DMS153 treated with DMSO at 0.1 percent for 48 hours (cell line): ENCODE data around the gene MSH2.
"Not testable (repeated sequence)": the region's sequence is repeated elsewhere in the genome, so short reads cannot be mapped to it uniquely, and the experiment has no call there.

Source experiments
- DNase-seq: peaks from one replicate; lab custom pipeline; 2025; ENCODE audit not compliant: unreplicated experiment; lab: John Stamatoyannopoulos, UW

Gene MSH2

DNA sequence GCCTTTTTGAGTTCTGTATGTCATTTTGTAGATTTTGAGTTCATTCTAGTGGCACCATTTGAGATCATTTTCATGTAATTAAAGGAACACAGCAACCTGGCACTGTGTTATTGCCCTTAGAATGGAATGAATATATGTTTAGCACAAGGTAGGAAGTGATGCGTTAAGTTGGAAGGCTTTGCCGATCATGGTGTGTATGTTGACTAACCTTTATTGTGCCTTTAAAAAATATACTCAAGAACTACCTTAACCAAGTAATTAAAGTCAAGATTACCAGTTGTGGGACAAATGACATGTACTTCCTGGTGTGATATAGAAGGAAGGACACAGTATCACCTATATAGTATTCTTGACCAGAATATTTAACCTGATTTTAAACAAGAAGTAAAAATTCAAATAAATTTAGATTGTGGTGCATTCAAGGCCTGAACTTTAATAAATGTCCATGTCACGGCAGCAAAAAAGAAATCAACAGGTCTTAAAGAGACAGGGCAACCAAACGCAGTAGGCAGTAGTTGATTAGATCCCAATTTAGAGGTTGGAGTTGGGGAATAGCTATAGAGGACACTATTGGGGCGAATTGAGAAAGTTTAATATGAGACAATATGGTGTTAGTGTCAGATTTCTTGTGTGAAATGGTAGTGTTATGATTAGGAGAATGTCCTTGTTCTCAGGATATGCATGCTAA lies 68.6 kb downstream of the MSH2 start:
- no peak for DNase-seq

DNA sequence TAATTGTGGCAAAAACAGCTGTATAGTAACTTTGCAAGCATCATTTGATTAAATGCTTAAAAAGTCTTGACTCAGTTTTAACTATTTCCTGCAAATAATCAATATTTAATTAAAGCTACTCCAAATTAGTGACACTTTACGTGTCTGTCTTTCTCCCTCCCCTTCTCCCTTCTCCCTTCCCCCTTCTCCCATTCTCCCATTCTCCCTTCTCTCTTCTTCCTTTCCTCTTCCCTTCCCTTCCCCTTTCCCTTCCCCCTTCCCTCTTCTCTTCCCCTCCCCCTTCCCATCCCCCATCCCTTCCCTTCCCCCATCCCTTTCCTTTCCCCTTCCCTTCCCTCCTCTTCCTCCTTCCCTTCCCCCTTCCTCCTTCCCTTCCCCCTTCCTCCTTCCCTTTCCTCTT lies 76.9 kb downstream of the MSH2 start:
- no peak for DNase-seq

DNA sequence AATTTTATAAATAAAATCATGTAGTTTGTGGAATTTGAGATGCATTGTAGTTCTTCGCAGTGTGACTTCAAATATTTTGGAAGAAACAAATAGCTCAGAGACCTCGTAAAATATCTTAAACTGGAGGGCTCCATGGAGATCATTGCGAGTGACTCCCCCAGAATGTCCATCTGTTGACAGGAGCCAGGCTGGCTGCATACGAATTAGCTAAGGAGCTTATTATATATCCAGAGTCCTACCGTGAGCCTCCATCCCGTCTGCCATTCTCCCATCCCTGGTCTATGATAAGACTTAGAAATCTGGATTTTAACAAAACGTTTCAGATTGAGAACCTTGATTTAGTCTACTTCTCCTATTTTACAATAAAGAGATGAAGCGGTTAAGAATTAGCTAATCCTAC lies 80.2 kb downstream of the MSH2 start:
- DNase-seq: no peak

DNA sequence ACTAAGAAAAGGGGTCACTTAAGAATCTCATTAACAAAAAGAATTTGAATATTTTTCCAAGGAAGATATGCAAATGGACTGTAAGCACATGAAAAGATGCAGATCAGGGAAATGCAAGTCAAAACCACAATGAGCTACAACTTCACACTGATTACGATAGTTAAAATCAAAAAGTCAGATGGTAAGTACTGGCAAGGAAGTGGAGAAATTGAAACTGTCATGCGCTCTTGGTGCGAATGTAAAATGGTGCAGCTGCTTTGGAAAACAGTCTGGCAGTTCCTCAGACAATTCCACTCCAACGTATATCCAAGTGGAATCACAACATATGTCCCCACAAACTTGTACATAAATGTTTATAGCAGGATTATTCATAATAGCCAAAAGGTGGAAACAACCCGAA lies 81.4 kb downstream of the MSH2 start:
- no peak for DNase-seq

DNA sequence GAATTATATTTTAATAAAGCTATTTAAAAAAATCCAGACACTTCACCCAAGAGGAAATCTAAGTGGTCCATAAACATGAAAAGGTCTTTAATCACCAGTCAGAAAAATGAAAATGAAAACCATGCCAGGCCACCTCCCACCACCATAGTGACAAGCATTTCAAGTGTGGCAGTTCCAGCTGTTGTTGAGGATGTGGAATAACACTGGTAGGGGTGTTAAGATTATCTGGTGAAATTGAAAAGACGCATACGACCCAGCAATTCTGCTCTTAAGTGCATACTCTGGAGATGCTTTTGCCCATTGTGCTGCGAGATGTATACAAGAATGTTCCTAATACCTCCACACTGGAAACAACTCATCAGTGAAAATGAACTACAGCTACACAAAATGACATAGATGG lies 82.2 kb downstream of the MSH2 start:
- no peak for DNase-seq

DNA sequence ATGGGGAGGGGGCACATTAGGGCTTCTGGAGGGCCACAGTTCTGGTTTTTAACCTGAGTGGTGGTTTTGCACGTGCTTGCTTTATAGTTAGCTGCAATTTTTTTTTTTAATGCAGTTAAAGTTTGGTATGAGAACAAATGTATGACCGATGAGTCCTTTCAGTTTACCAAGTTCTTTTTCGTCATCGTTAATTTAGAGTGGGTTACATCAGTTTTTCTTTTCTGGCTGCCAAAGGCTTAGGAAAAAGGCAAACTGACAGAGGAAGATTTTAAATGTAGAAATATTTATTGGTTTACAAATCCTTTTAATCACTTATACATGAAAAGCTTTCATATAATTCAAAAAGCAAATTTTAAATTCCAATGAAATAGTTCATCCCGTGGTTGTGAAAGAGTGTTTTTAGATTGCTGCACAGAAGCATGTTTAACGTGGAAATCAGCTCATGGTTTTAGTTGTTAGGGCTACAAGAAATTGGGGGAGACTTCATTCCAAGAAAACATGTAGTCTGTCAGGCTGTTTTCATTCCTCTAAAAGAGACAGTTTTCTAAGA lies 82.9 kb downstream of the MSH2 start:
- DNase-seq: no peak

DNA sequence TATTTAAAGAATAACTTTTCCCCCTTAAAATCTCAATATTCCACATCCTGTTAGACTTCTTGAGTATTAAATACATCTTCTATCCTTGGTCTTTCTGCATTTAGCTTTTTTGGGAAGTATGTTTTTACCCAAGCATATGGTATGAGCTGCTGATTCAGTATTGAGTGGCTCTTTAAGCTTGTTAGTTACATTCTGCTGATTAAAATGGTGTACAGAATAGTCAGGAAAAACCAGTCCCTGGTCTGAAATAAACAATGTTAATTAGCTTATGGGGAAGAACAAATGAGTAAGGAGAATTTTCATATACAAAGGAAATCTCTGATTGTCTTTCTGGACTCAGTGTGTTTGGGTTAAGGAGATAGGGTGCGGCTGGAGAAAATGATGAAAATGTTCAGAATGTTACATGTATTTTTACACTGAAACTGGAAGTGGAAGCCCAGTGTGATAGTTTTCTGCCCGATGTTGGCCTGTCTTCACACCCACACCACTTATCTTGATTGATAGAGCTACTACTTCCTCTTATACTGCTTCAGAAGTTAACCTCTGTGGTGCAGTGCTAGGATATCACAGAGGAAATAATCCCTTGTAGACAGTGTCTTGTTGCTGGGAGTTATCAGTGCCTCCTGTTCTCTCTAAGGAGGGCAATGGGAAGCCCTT lies 84.0 kb downstream of the MSH2 start:
- no peak for DNase-seq

DNA sequence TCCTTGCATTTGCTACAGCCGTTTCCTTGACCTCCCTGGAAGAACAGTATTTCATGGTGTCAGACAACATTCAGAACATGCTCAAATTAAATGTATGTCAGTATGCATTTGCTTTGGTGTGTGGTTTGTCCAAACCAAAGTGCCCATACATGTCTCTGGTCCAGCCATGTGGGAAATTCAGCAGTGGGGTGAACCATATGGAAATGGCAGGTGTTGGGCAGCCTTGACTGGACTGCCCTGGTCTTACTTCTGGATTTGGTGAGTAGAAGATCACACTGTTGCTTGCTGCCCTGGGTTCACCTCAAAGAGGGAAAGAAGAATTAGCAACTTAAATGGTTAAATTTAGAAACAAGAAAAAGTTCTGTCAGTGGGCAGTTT lies 84.5 kb downstream of the MSH2 start:
- no peak for DNase-seq

DNA sequence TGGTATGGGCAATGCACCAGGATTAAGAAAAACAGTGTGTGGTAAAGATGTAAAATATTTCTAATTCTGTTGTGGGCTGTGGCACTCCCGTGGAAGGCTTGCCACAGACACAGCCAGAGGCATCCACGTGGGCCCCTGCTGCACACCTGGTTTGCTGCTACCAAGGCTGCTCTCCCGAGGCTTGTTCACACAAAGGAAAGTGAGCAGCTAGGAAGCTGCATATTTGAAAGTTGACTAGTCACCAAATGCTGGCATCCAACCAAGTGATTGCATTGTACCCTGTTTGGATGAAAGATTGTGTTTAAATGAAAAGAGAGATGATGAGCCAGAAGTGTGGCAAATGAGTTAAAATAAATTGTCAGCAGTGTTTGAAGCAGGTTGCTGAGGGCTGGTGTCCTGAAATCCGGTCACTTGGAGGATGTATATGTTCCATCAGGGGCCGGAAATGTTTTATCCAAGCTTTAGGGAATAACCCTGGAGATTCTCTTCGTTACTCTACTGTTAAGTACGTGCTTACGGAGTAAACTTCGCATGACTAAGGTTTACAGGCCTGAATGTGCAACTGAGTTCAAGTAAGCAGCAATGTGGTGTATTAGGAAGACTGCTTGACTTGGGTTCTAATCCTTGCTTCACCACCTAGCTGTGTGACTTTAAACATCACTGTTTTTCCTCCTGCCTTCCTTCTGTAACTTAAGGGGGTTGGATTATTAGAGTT lies 86.1 kb downstream of the MSH2 start:
- DNase-seq: no peak

DNA sequence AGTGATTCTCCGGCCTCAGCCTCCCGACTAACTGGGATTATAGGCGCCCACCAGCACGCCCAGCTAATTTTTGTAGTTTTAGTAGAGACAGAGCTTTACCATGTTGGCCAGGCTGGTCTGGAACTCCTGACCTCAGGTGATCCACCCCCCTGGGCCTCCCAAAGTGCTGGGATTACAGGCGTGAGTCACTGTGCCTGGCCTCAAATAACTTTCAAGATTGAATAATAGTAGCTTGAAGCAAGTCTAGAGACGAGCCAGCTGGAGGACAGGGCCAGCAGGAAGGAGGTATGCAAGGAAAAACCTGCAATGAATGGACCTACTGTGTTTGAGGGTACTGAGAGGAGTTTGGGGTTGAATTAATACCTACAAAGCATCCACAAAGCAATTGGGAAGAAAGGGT lies 87.5 kb downstream of the MSH2 start:
- no peak for DNase-seq

DNA sequence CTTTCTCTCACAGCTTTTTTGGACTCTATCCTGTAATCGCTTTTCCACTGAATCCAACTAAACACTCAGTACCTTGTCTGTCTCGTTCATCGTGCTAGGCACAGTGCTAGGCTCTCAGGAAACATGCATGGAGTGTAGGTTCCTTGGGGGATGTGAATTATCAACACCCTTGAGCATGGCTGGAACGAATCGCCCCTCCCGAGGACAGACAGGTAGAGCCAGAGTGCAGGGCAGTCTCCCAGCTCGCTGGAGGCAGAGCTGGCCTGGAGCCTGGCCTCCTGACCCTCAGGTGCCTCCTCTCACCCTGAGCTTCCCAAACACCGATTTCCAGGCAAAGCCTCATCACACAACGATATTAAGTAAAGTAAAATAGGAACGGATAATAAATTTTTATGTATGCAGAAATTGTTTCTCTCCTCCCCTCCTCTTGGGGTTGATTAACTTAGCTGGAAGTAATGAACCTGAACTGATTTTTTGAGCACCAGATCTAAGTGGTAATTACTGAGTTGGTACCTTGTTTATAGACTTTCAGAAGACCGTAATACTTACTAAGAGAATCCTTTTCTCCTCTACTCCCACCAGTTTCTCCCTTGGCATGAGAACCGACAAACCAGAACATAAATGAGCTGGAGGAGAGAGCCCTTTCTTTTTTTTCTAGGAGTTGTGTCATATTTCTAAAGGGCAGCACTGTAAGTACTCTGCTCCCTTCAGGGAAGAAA lies 90.5 kb downstream of the MSH2 start:
- no peak for DNase-seq

DNA sequence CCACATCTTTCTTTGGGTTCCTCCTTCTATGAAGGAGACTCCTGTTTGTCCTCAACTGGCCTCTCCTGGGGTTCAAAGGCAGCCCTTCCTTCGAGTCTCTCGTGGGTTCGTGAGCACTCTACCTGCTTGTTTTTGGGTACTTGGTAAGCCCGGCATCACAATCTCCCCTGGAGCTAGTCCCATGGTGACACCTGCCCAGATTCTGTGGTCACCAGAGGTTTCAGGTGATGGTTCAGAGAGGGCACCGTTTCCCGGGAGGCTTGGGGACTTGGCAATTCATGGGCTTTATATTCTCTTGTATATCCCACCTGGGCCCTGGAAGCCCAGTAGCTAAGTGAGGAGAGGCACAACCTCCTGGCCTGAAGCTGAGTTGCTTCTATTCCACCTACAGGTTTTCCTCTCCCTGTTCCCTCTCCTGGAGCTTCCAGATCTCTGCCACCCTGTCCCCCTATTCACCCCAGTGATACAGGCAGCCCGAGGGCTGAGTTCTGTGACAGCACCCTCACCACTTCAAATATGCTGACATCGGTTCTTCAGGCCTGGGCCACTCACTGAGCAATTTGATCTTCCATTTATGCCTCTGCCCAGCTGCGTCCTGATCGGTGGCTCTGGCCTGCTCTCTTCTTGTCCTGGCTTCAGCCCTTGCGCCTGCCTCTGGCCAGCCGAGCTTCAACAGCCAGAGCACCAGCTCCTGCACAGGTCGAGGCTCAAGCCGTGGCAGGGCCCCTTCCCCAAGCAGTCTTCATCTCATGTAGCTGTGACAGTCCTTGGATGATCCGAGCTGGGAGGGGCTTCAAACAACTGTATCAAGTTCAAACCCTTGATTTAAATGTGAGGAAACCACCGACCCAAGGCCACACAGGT lies 91.5 kb downstream of the MSH2 start:
- no peak for DNase-seq

DNA sequence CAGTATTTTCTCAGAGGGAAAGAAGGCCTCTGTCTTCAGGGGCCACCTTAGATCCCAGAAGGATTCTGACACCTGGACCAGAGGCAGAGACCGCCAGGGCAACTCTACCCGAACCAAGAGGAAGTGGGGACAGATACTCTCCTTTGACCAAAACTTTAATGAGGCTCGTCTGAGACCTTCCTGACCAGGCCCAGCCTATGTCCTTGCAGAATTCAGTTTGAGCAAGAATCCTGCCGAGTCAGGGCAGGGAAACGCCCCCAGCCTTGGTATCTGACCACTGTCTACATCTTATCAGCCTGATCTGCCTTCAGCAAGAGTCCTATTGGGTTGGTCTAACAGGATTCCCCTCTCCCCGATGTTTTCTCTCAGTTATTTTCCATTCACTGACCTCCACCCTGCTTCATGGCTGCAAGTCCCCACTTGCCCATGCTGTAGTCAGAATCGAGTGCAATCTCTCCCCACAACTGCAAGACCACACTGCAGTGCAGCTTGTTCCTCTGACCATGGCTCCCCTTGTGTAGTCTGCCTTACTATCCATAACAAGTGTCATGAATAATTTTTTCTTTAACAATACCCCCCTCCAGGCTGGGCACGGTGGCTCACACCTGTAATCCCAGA lies 95.0 kb downstream of the MSH2 start:
- no peak for DNase-seq

DNA sequence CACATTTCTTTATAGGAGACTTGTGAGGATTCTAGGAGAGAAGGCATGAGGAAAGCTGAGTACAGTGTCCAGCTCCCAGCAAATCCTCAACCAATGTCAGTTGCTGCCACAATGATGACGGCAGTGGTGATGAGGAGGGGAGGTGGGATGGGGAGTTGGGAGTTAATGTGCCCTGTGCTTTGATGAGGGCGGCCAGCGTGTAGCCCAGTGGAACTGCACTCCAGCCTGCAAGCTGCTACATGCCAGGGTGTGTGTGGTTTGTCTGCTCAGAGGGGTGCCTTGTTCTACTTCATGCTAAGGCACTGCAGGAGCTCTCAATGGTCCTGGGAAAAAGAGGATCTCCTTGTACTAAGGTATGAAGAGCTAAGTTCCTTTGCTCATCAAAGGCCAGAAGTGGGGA lies 96.1 kb downstream of the MSH2 start:
- no peak for DNase-seq

DNA sequence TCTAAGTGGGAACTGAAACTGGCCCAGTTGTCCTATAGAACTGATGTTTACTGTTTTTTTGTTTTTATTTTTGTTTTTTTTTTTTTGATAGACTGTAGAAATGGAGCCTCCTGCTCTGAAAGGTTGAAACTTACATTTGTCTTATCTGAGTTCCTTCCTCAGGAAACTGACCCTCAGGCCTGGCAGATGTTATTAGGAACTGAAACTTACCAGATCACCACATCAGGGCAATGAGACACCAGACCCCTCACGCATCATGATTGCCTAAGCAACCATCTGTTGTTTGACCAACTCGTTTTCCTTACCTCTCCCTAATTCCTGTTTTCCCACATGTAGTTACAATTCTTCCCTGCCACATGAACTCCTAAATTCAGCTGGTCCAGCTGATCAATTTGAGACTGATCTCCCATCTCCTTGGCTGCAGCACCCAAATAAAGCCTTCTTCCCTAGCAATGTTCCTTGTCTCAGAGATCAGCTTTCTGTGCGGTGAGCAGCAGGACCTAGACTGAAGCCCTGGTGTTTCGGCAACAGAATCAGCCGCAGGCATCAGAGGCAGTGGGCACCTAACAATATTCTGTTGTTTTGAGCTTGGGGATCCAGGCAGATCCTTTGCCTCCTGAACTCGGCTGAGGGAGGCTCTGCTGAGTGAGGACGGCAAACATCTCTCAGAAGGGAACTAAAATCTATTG lies 96.8 kb downstream of the MSH2 start:
- DNase-seq: no peak

DNA sequence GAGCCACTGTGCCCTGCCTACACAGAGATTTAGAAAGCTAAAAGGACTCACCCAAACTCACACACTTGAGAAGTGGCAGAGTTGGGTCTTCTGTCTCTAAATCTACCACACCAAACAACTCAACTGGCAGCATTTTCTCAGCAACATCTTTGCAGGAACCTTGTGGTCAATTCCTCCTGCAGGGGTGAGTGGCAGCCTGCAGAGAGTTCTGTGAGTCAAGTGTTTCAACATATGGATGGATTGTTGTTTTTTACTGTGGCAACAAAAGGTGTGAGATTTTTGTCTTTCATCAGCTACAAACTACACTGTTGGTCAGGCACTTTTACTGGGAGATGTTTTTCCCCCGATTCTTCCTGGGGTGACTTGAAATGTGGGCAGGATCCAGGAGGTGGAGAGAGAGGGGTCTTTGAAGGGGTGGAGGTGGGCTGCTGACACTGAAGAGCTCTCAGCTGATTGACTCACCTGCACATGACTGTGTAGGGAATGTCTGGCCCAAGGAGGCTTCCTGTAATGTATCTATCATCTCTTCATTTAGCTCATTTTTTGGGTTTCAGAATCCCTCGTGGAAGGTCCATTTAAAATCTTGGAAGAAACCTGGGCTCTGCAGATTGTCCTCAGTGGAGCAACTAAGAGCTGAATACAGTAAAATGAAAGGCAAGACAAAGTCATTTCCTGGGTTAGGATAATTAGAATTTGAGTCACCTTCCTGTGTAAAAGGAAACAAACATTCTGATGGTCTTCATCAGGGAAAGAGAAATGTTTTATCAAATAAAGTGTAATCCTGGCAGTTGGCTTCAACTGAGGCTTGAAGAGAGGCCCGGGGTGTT lies 98.6 kb downstream of the MSH2 start:
- DNase-seq: no peak

DNA sequence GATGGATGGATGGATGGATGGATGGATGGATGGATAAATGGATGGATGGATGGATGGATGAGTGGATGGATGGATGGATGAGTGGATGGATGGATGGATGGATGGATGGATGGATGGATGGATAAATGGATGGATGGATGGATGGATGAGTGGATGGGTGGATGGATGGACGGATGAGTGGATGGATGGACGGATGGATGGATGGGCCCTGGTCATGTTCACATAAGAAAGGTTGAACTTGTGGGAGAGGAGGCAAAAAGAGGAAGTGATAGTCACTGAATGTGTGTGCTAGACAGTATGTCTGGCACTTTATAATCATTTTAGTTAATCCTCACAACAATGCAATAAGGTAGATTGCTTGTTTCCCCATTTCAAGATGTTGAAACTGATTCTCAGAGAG lies 99.5 kb downstream of the MSH2 start:
- DNase-seq: not testable (repeated sequence)

DNA sequence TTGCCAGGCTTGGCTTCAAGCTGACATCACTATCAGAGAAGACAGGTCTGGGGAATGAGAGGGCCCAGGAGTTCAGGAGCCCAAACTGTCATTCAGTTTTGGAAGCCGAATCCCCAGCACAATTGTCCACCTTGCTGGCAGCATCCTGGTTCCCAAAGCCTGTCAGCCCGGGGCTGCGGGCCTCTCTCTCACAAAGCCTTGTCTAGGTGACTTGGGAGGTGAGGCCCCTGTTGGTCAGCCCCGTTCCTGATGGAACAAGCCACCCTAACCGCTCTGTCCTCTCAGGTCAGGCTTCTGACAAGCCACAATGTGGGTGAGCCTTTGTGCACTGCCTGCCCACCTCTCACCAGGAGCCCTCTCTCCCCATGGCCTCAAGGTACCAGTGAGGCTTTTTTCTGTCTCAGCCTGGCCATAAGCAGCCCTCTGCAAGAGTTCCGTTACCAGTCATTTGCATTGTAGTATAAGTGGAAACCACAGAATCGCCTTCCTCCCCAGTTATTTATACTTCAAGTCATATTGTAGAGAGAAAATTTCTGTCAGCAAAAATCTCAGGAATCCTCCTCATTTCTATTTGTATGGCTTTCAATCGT lies 100.6 kb downstream of the MSH2 start:
- no peak for DNase-seq
